K562 (cell line): ENCODE data around the gene INTS6. TPM values are rescaled to one million over a fixed set of nuclear protein-coding genes. Genes with fewer than 3 reads are reported as not detected.

Experiments
- ATAC-seq: fragments of 200-7000 bp; cut with Tn5 transposase; 3 replicates; pipeline ENCODE4 v1.9.1; 2020; ENCODE audit warnings: moderate library complexity
- BruUV-seq: library from RNA; stranded (reverse); fragments of 400-500 nt; replicated peaks from 2 replicates; lab custom pipeline; 2021; lab: Mats Ljungman, UMichigan
- CTCF ChIA-PET: fragments of 300-600 bp; formaldehyde crosslinking; extraction: SDS; loops from one replicate; lab custom pipeline; 2021; ENCODE audit warnings: low intra/inter-chr PET ratio; lab: Yijun Ruan, JAX
- POLR2A ChIA-PET: fragments of 300-600, 350-650 bp; sonication (Branson Sonifier 250); formaldehyde crosslinking; extraction: SDS; loops from one replicate; lab custom pipeline; 2021; ENCODE audit warnings: antibody characterized with exemption, inconsistent platforms; lab: Yijun Ruan, JAX
- DNase-seq, 4 experiments: peaks; one replicate each; pipeline versions ENCODE4 v3.0.0 to v3.0.0-alpha.2; 2011 to 2018; ENCODE audit warnings: low spot score in 3 of 4, mixed read lengths in 3 of 4; ENCODE audit errors: extremely low read depth in 1 of 4
- FAIRE-seq: peaks from 2 replicates; lab custom pipeline; 2011; peaks lifted over from hg19 to GRCh38; lab: Jason Lieb, UNC
- H2AFZ ChIP-seq: 2 replicates; pipeline ENCODE4 v1.6.0; 2011; ENCODE audit warnings: low read depth, low read length, control low read depth, inconsistent platforms
- H3K27ac ChIP-seq: fragments of 200-600 bp; 3 replicates; pipeline ENCODE4 v1.8.0; 2011; ENCODE audit warnings: low read depth, mild to moderate bottlenecking, control low read depth, inconsistent platforms, low read length, moderate library complexity, mixed read lengths; ENCODE audit errors: extremely low read depth
- H3K27me3 ChIP-seq, 2 experiments: fragments of 300-600 bp in 1 of 2; 2 replicates in 1 of 2; 3 replicates in 1 of 2; pipeline versions ENCODE4 v1.6.0 to v1.8.0; 2011; ENCODE audit warnings: inconsistent platforms in 2 of 2, low read length in 2 of 2, mild to moderate bottlenecking in 1 of 2, mixed read lengths in 1 of 2, moderate library complexity in 1 of 2; ENCODE audit not compliant: control insufficient read depth in 2 of 2, insufficient read depth in 2 of 2
- H3K36me3 ChIP-seq: fragments of 300-600 bp; 3 replicates; pipeline ENCODE4 v1.8.0; 2011; ENCODE audit warnings: mild to moderate bottlenecking, low read length, inconsistent platforms; ENCODE audit not compliant: control insufficient read depth, insufficient read depth
- H3K4me1 ChIP-seq, 2 experiments: fragments of 200-600 bp in 1 of 2; replicated peaks in 1 of 2; 2 replicates in 1 of 2; 3 replicates in 1 of 2; pipeline versions ENCODE4 v1.5.1 to v1.8.0; 2011; ENCODE audit warnings: inconsistent platforms in 2 of 2, low read length in 2 of 2, mild to moderate bottlenecking in 1 of 2, mixed read lengths in 1 of 2, moderate library complexity in 1 of 2; ENCODE audit not compliant: control insufficient read depth in 2 of 2, insufficient read depth in 2 of 2
- H3K4me2 ChIP-seq: 2 replicates; pipeline ENCODE4 v1.6.1; 2011; ENCODE audit warnings: low read length, control low read depth, inconsistent platforms, mixed read lengths; ENCODE audit not compliant: insufficient read depth
- H3K4me3 ChIP-seq: fragments of 200-600 bp; sonication (generic), shearing (Covaris generic); 2 replicates; pipeline ENCODE4 v1.5.1; 2016; ENCODE audit warnings: control low read depth, inconsistent platforms
- H3K79me2 ChIP-seq: fragments of 200-600 bp; 3 replicates; pipeline ENCODE4 v1.8.0; 2011; ENCODE audit warnings: low read length, inconsistent platforms; ENCODE audit not compliant: control insufficient read depth, insufficient read depth
- H3K9ac ChIP-seq, 2 experiments: 2 replicates each; pipeline versions ENCODE4 v1.6.0 to v1.6.1; 2011; ENCODE audit warnings: low read depth in 2 of 2, low read length in 2 of 2, control low read depth in 1 of 2, inconsistent platforms in 1 of 2, mild to moderate bottlenecking in 1 of 2, mixed read lengths in 1 of 2; ENCODE audit not compliant: insufficient read depth in 1 of 2
- H3K9me1 ChIP-seq: one replicate; pipeline ENCODE4 v1.6.0; 2011; ENCODE audit warnings: inconsistent platforms, mild to moderate bottlenecking, low read length, moderate library complexity; ENCODE audit not compliant: control insufficient read depth, insufficient read depth
- H3K9me3 ChIP-seq: replicated peaks from 2 replicates; pipeline ENCODE4 v1.5.1; 2011; ENCODE audit warnings: low read depth, low read length, inconsistent platforms; ENCODE audit not compliant: control insufficient read depth, insufficient read depth
- H4K20me1 ChIP-seq: replicated peaks from 2 replicates; pipeline ENCODE4 v1.6.1; 2011; ENCODE audit warnings: low read length, inconsistent platforms, mixed read lengths; ENCODE audit not compliant: control insufficient read depth, insufficient read depth
- HCFC1 ChIP-seq: IDR thresholded peaks from 2 replicates; pipeline ENCODE4 v1.6.1; 2012; ENCODE audit warnings: low read depth, low read length, improper control_type of control experiment
- NCOA1 ChIP-seq: fragments of 450-650 bp; IDR thresholded peaks from 2 replicates; pipeline ENCODE4 v1.6.1; 2016; ENCODE audit warnings: low read depth
- SREBF1 ChIP-seq: fragments of 150-350 bp; IDR thresholded peaks from 2 replicates; pipeline ENCODE4 v1.6.1; 2014; ENCODE audit warnings: antibody characterized with exemption, low read depth, low read length, borderline replicate concordance
- TAF9B ChIP-seq: fragments of 450-650 bp; IDR thresholded peaks from 2 replicates; pipeline ENCODE4 v1.6.1; 2018; ENCODE audit warnings: mild to moderate bottlenecking; ENCODE audit not compliant: partially characterized antibody
- ZNF589 ChIP-seq: fragments of 200-800 bp; sonication (Bioruptor generic); IDR thresholded peaks from 2 replicates; pipeline ENCODE4 v1.6.1; 2016; ENCODE audit warnings: low read depth, missing genetic modification characterization, missing compliant biosample characterization
- WGBS: fragments of 100-300 bp; shearing (Covaris generic); methylation state at CpG from one replicate; pipeline ENCODE4 v1.1.6; 2016; ENCODE audit warnings: low coverage, mixed read lengths; ENCODE audit not compliant: insufficient coverage; ENCODE audit errors: missing lambda C conversion rate; 5-methylcytosine and 5-hydroxymethylcytosine counted together
- in situ Hi-C: fragments of 300-500 bp; cut with MboI; formaldehyde crosslinking; loops from 4 replicates; pipeline ENCODE4 v1.15.0; 2018; ENCODE audit warnings: inconsistent platforms, mixed read lengths
- intact Hi-C: fragments of 100-400 bp; cut with micrococcal nuclease; formaldehyde crosslinking; loops from 2 replicates; pipeline ENCODE4 v1.14.2; 2022
- polyA plus RNA-seq, 8 experiments: library from polyadenylated mRNA; depleted of rRNA in 4 of 8; stranded (reverse) in 5 of 8; unstranded in 3 of 8; fragments of >200 nt; fragmentation: Nextera tagmentation in 2 of 8; fragmentation: Illumina TruSeq in 1 of 8; extraction: Ambion mirVana in 2 of 8; extraction: Trizol in 1 of 8; gene quantifications; 2 replicates each; pipeline versions ENCODE4 v1.2.1 to v1.2.3, GENCODE V29; 2011 to 2014; ENCODE audit warnings: inconsistent platforms in 1 of 8, missing spikeins in 1 of 8
- total RNA-seq, 7 experiments: library from RNA; depleted of rRNA in 6 of 7; stranded (reverse); fragments of >200 nt in 6 of 7; fragmentation: Illumina TruSeq in 2 of 7; extraction: Trizol in 2 of 7; gene quantifications; 2 replicates each; pipeline versions ENCODE4 v1.2.1 to v1.2.3, GENCODE V29; 2011 to 2021; ENCODE audit warnings: low replicate concordance in 1 of 7
- TF ChIP-seq, protein P1 (sequence below): sonication (generic); IDR thresholded peaks from 2 replicates; pipeline ENCODE4 v1.6.1; 2016
- TF ChIP-seq, protein P2 (sequence below), 2 experiments: fragments of 150-350 bp in 1 of 2; IDR thresholded peaks; 2 replicates each; pipeline ENCODE4 v1.6.1; 2012 to 2016; ENCODE audit warnings: low read depth in 2 of 2, low read length in 2 of 2, mild to moderate bottlenecking in 1 of 2, moderate library complexity in 1 of 2

INTS6 gene
- total and polyA plus RNA-seq, 9 of the 15 experiments (the other 6 are each of a cell fraction or from before 2014, with no cell fraction given) = 3.7 to 29.8 (median 16.1) TPM

DNA sequence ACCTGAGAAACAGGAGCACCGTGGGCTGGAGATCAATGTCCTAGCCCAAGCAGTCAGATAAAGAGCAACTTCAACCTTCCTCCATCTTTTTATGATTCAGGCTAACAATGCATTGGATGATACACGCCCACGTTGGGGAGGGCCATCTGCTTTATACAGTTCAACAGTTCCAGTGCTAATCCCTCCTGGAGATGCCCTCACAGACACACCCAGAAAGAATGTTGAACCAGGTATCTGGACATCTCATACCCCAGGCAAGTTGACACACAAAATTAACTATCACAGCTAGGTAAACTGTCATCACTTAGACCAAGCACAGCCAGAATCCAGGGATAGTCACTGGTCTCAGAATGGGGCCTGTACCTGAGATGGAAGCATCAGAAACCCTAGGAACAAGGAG is 134.0 kb downstream of the INTS6 start:
- in situ Hi-C loops = no loop called here
- WGBS = 0% methylated on average over 3 of the region's 3 CpGs

More for the DNA sequence above, 134.0 kb downstream of the INTS6 start:
- TF ChIP-seq, protein P1, sequence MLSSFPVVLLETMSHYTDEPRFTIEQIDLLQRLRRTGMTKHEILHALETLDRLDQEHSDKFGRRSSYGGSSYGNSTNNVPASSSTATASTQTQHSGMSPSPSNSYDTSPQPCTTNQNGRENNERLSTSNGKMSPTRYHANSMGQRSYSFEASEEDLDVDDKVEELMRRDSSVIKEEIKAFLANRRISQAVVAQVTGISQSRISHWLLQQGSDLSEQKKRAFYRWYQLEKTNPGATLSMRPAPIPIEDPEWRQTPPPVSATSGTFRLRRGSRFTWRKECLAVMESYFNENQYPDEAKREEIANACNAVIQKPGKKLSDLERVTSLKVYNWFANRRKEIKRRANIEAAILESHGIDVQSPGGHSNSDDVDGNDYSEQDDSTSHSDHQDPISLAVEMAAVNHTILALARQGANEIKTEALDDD = no peak
- TF ChIP-seq NCOA1 (no peak), HCFC1 (no peak), SREBF1 (no peak), TAF9B (no peak), ZNF589 (CRISPR knock-in tag) (no peak)
- TF ChIP-seq, protein P2, sequence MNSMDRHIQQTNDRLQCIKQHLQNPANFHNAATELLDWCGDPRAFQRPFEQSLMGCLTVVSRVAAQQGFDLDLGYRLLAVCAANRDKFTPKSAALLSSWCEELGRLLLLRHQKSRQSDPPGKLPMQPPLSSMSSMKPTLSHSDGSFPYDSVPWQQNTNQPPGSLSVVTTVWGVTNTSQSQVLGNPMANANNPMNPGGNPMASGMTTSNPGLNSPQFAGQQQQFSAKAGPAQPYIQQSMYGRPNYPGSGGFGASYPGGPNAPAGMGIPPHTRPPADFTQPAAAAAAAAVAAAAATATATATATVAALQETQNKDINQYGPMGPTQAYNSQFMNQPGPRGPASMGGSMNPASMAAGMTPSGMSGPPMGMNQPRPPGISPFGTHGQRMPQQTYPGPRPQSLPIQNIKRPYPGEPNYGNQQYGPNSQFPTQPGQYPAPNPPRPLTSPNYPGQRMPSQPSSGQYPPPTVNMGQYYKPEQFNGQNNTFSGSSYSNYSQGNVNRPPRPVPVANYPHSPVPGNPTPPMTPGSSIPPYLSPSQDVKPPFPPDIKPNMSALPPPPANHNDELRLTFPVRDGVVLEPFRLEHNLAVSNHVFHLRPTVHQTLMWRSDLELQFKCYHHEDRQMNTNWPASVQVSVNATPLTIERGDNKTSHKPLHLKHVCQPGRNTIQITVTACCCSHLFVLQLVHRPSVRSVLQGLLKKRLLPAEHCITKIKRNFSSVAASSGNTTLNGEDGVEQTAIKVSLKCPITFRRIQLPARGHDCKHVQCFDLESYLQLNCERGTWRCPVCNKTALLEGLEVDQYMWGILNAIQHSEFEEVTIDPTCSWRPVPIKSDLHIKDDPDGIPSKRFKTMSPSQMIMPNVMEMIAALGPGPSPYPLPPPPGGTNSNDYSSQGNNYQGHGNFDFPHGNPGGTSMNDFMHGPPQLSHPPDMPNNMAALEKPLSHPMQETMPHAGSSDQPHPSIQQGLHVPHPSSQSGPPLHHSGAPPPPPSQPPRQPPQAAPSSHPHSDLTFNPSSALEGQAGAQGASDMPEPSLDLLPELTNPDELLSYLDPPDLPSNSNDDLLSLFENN (IDR thresholded peaks at IDR 0.05; ENCODE audit: low read depth in 2 of 2, low read length in 2 of 2) = no peak
- CTCF ChIA-PET = no interaction called here
- no peak for DNase-seq
- Histone ChIP-seq H3K4me1 (no peaks in the 10 kb centered on the region), H3K27me3 (peaks cover 0 to 11% of the 10 kb centered on the region in 2 experiments; a peak in 2 of 5 replicates), H3K9me1 (no peaks in the 10 kb centered on the region), H3K27ac (no peak overlapping the region), H2AFZ (no peak overlapping the region), H3K79me2 (no peaks in the 10 kb centered on the region), H3K9me3 (no peaks in the 10 kb centered on the region), H3K36me3 (no peaks in the 10 kb centered on the region), H3K9ac (no peak overlapping the region), H4K20me1 (no peaks in the 10 kb centered on the region), H3K4me3 (no peak overlapping the region), H3K4me2 (no peak overlapping the region)
- intact Hi-C loops = no loop called here
- FAIRE-seq = no peak
- BruUV-seq = no TSS peak
- ATAC-seq = no peak
- POLR2A ChIA-PET = no interaction called here
